ENCODE measurements around the gene NEURL1.

- TF ChIP-seq CTCF (IDR thresholded peaks at IDR 0.05; ENCODE audit: insufficient read depth, low read length, poor library complexity, severe bottlenecking) (no peak), EZH2phosphoT487 (conservative IDR thresholded peaks at IDR 0.05; ENCODE audit: low read length) (no peak)
Measured at GRCh38 chr10:103475437-103475836, 18.1 kb upstream of the NEURL1 start.
